Breast epithelium (tissue), 3 donors: ENCODE measurements around the gene RELT.

Experiments used
- POLR2A ChIP-seq: fragments of 450-650 bp; IDR thresholded peaks from one replicate; pipeline ENCODE4 v1.6.1; 2016; ENCODE audit warnings: antibody characterized with exemption, mild to moderate bottlenecking, moderate library complexity
- POLR2AphosphoS5 ChIP-seq, 3 donors: sonication (generic); formaldehyde crosslinking; IDR thresholded peaks; one replicate each; pipeline ENCODE4 v1.6.1; 2017; ENCODE audit warnings: antibody characterized with exemption in 3 of 3
- TF ChIP-seq, protein P1 (sequence below), 3 donors: fragments of 450-650 bp; IDR thresholded peaks; one replicate each; pipeline ENCODE4 v1.5.1; 2016 to 2017; ENCODE audit warnings: antibody characterized with exemption in 3 of 3, mild to moderate bottlenecking in 3 of 3, moderate library complexity in 3 of 3

DNA sequence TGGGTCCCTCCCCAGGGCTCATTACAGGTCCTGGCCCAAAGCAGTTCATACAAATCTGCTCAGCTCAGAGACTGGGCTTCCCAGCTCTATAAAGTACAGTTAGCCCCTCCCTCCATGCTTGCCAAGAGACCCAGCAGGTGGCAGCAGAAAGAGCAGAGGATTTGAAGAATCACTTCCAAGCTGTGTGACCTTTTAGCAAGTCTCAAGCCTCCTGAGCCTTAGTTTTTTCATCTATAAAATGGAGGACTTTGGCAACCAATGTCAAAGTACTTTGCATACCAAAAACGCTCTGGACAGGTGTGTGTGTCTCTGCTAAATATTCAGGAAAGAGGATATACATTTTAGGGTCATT, 26.6 kb downstream of the RELT start:
- TF ChIP-seq POLR2A = no peak
- TF ChIP-seq, protein P1, sequence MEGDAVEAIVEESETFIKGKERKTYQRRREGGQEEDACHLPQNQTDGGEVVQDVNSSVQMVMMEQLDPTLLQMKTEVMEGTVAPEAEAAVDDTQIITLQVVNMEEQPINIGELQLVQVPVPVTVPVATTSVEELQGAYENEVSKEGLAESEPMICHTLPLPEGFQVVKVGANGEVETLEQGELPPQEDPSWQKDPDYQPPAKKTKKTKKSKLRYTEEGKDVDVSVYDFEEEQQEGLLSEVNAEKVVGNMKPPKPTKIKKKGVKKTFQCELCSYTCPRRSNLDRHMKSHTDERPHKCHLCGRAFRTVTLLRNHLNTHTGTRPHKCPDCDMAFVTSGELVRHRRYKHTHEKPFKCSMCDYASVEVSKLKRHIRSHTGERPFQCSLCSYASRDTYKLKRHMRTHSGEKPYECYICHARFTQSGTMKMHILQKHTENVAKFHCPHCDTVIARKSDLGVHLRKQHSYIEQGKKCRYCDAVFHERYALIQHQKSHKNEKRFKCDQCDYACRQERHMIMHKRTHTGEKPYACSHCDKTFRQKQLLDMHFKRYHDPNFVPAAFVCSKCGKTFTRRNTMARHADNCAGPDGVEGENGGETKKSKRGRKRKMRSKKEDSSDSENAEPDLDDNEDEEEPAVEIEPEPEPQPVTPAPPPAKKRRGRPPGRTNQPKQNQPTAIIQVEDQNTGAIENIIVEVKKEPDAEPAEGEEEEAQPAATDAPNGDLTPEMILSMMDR (IDR thresholded peaks at IDR 0.05) = peak in 1 of 3 donors; percentile 10
- no peak for TF ChIP-seq POLR2AphosphoS5 (IDR thresholded peaks at IDR 0.05)
